A549 (cell line): ENCODE results near the gene GPR75. TPM values are rescaled to one million over a fixed set of nuclear protein-coding genes. Genes with fewer than 3 reads are reported as not detected.
"Not testable (repeated sequence)": the region's sequence is repeated elsewhere in the genome, so short reads cannot be mapped to it uniquely, and the experiment has no call there.

Experiments
- ATAC-seq, 2 experiments: fragments of 200-7000 bp in 1 of 2; fragments of >200 bp in 1 of 2; cut with Nextera tagmentation in 1 of 2; cut with Tn5 transposase in 1 of 2; 3 replicates each; pipeline versions ENCODE4 v1.8.0 to v1.9.1; 2018 to 2020; ENCODE audit warnings: mild to moderate bottlenecking in 1 of 2, moderate library complexity in 1 of 2
- CTCF ChIA-PET: fragments of 300-600 bp; sonication (Branson Sonifier 250); formaldehyde crosslinking; extraction: SDS; loops from one replicate; lab custom pipeline; 2021; ENCODE audit warnings: antibody characterized with exemption, inconsistent platforms; lab: Yijun Ruan, JAX
- POLR2A ChIA-PET: fragments of 350-600 bp; formaldehyde crosslinking; extraction: SDS; loops from one replicate; lab custom pipeline; 2021; ENCODE audit warnings: antibody characterized with exemption, inconsistent platforms; lab: Yijun Ruan, JAX
- DNase-seq, 2 experiments: peaks; one replicate each; pipeline versions ENCODE4 v3.0.0 to v3.0.0-alpha.2; 2011 to 2016; ENCODE audit warnings: low read depth in 1 of 2, low spot score in 1 of 2
- FAIRE-seq: peaks from 2 replicates; lab custom pipeline; 2011; peaks lifted over from hg19 to GRCh38; lab: Jason Lieb, UNC
- H3K27ac ChIP-seq, 2 experiments: fragments of >200 bp; sonication (Bioruptor Twin); formaldehyde crosslinking; 3 replicates each; pipeline ENCODE4 v1.5.1; 2016 to 2017
- H3K4me1 ChIP-seq: fragments of >200 bp; sonication (Bioruptor Twin); formaldehyde crosslinking; 3 replicates; pipeline ENCODE4 v1.6.1; 2016
- H3K4me2 ChIP-seq: fragments of >200 bp; sonication (Bioruptor Twin); formaldehyde crosslinking; 3 replicates; pipeline ENCODE4 v1.6.1; 2016
- H3K4me3 ChIP-seq: fragments of >200 bp; sonication (Bioruptor Twin); formaldehyde crosslinking; 3 replicates; pipeline ENCODE4 v1.5.1; 2016
- H3K9me3 ChIP-seq: fragments of >200 bp; sonication (Bioruptor Twin); formaldehyde crosslinking; 3 replicates; pipeline ENCODE4 v1.6.1; 2016
- ATOH8 ChIP-seq: fragments of 250-450 bp; sonication (Bioruptor Pico); IDR thresholded peaks from 2 replicates; pipeline ENCODE4 v1.5.0; 2020; ENCODE audit warnings: low read depth, mild to moderate bottlenecking, moderate library complexity
- BCL3 ChIP-seq: fragments of >200 bp; sonication (Bioruptor Twin); formaldehyde crosslinking; IDR thresholded peaks from 3 replicates; pipeline ENCODE4 v1.6.1; 2016
- CBX2 ChIP-seq: fragments of 200-600 bp; sonication (generic); IDR thresholded peaks from 2 replicates; pipeline ENCODE4 v1.6.1; 2016; ENCODE audit warnings: low read depth, mild to moderate bottlenecking, borderline replicate concordance
- CTCF ChIP-seq: fragments of >200 bp; sonication (Bioruptor Twin); formaldehyde crosslinking; IDR thresholded peaks from 3 replicates; pipeline ENCODE4 v1.5.1; 2016
- EP300 ChIP-seq, 2 experiments: fragments of >200 bp; sonication (Bioruptor Twin); formaldehyde crosslinking; IDR thresholded peaks; 2 replicates in 1 of 2; 3 replicates in 1 of 2; pipeline ENCODE4 v1.6.1; 2016 to 2017
- ESRRA ChIP-seq: fragments of 150-350 bp; IDR thresholded peaks from 2 replicates; pipeline ENCODE4 v1.6.1; 2014; ENCODE audit warnings: mild to moderate bottlenecking, low read length, borderline replicate concordance
- GATA3 ChIP-seq: IDR thresholded peaks from 2 replicates; pipeline ENCODE4 v1.6.1; 2012; ENCODE audit warnings: borderline replicate concordance
- HDAC2 ChIP-seq: fragments of 200-600 bp; sonication (generic); IDR thresholded peaks from 2 replicates; pipeline ENCODE4 v1.6.1; 2016
- HOXA7 ChIP-seq: fragments of 250-450 bp; sonication (Bioruptor Pico); IDR thresholded peaks from 2 replicates; pipeline ENCODE4 v1.5.0; 2020; ENCODE audit warnings: mild to moderate bottlenecking, moderate library complexity
- JUNB ChIP-seq: fragments of >200 bp; sonication (Bioruptor Twin); formaldehyde crosslinking; IDR thresholded peaks from 2 replicates; pipeline ENCODE4 v1.6.1; 2016
- KDM5A ChIP-seq: fragments of 200-600 bp; sonication (generic); IDR thresholded peaks from 2 replicates; pipeline ENCODE4 v1.6.1; 2016; ENCODE audit warnings: antibody characterized with exemption, mild to moderate bottlenecking
- MAFK ChIP-seq: fragments of 450-650 bp; IDR thresholded peaks from 2 replicates; pipeline ENCODE4 v1.6.1; 2014; ENCODE audit not compliant: partially characterized antibody
- NFE2L2 ChIP-seq: fragments of 150-350 bp; conservative IDR thresholded peaks from 2 replicates; pipeline ENCODE4 v1.6.1; 2014; ENCODE audit warnings: low read length
- NR3C1 ChIP-seq: fragments of >200 bp; sonication (Bioruptor Twin); formaldehyde crosslinking; IDR thresholded peaks from 3 replicates; pipeline ENCODE4 v1.6.1; 2017
- PBX3 ChIP-seq: IDR thresholded peaks from 2 replicates; pipeline ENCODE4 v1.6.1; 2012
- RFX5 ChIP-seq: fragments of 450-650 bp; IDR thresholded peaks from 2 replicates; pipeline ENCODE4 v1.7.1; 2014; ENCODE audit warnings: antibody characterized with exemption, mild to moderate bottlenecking, moderate library complexity
- TP53 ChIP-seq: fragments of 250-450 bp; sonication (Bioruptor Pico); IDR thresholded peaks from 2 replicates; pipeline ENCODE4 v1.5.0; 2021; ENCODE audit warnings: mild to moderate bottlenecking, moderate library complexity
- ZNF302 ChIP-seq: fragments of 250-450 bp; sonication (Bioruptor Pico); IDR thresholded peaks from 2 replicates; pipeline ENCODE4 v1.9.0; 2021; ENCODE audit warnings: inconsistent platforms, mild to moderate bottlenecking, moderate library complexity
- WGBS: methylation state at CpG from one replicate; pipeline ENCODE4 v1.1.6; 2017; ENCODE audit errors: missing lambda C conversion rate; 5-methylcytosine and 5-hydroxymethylcytosine counted together
- polyA plus RNA-seq, 4 experiments: library from polyadenylated mRNA; depleted of rRNA in 3 of 4; stranded (reverse); fragments of >200 nt; fragmentation: RNase III in 1 of 4; extraction: RNeasy Plus Mini Kit Qiagen cat#74134 plus additional on column Dnase treatment in 1 of 4; gene quantifications; 2 replicates in 3 of 4; 3 replicates in 1 of 4; pipeline ENCODE4 v1.2.3, GENCODE V29; 2011 to 2017
- TF ChIP-seq, protein P1 (sequence below): fragments of 200-600 bp; sonication (generic); IDR thresholded peaks from 2 replicates; pipeline ENCODE4 v1.6.1; 2016; ENCODE audit warnings: antibody characterized with exemption, mild to moderate bottlenecking, moderate library complexity
- TF ChIP-seq, protein P2 (sequence below): IDR thresholded peaks from 2 replicates; pipeline ENCODE4 v1.6.1; 2012; ENCODE audit warnings: low read depth, borderline replicate concordance
- TF ChIP-seq, protein P3 (sequence below): fragments of 150-350 bp; IDR thresholded peaks from 2 replicates; pipeline ENCODE4 v1.6.1; 2014; ENCODE audit warnings: low read depth, mild to moderate bottlenecking, low read length

GPR75 gene
- polyA plus RNA-seq, 2 of the 4 experiments (the other 2 are of a cell fraction): 1.4 to 3.0 TPM

DNA sequence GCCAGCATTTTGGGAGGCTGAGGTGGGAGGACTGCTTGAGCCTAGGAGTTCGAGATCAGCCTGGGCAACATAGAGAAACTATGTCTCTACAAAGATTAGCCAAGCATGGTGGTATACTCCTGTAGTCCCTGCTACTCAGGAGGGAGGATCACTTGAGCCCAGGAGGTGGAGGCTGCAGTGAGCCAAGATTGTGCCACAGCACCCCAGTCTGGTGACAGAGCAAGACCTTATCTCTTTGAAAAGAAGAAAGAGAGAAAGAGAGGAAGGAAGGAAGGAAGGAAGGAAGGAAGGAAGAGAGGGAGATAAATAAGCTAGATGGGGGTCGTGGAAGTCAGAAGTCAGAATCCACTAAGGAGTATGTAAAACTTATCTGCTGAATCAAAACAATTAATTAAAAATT lies 16.2 kb downstream of the GPR75 start (continued):
- TF ChIP-seq, protein P1, sequence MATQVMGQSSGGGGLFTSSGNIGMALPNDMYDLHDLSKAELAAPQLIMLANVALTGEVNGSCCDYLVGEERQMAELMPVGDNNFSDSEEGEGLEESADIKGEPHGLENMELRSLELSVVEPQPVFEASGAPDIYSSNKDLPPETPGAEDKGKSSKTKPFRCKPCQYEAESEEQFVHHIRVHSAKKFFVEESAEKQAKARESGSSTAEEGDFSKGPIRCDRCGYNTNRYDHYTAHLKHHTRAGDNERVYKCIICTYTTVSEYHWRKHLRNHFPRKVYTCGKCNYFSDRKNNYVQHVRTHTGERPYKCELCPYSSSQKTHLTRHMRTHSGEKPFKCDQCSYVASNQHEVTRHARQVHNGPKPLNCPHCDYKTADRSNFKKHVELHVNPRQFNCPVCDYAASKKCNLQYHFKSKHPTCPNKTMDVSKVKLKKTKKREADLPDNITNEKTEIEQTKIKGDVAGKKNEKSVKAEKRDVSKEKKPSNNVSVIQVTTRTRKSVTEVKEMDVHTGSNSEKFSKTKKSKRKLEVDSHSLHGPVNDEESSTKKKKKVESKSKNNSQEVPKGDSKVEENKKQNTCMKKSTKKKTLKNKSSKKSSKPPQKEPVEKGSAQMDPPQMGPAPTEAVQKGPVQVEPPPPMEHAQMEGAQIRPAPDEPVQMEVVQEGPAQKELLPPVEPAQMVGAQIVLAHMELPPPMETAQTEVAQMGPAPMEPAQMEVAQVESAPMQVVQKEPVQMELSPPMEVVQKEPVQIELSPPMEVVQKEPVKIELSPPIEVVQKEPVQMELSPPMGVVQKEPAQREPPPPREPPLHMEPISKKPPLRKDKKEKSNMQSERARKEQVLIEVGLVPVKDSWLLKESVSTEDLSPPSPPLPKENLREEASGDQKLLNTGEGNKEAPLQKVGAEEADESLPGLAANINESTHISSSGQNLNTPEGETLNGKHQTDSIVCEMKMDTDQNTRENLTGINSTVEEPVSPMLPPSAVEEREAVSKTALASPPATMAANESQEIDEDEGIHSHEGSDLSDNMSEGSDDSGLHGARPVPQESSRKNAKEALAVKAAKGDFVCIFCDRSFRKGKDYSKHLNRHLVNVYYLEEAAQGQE: no peak

GRCh38 chr2:53842891-53843290 lies 16.9 kb downstream of the GPR75 start:
- DNase-seq: no peak
- ChIA-PET CTCF (interaction anchor here (0.6 kb wide), 1 partner anchor 294 kb away, joined by 4 read pairs; no protein-coding TSS in a partner anchor), POLR2A (no interaction called here)
- no peak for ATAC-seq
- H3K4me1 ChIP-seq: no peaks in the 10 kb centered on the region
- TF ChIP-seq NR3C1: no peak
- TF ChIP-seq HOXA7 (CRISPR knock-in tag): no peak
- no peak for TF ChIP-seq RFX5
- no peak for TF ChIP-seq PBX3
- no peak for TF ChIP-seq HDAC2
- TF ChIP-seq KDM5A: no peak
- no peak for TF ChIP-seq BCL3
- TF ChIP-seq MAFK: no peak
- no peak for TF ChIP-seq NFE2L2
- TF ChIP-seq JUNB: no peak
- no peak for TF ChIP-seq ATOH8
- TF ChIP-seq, protein P2, sequence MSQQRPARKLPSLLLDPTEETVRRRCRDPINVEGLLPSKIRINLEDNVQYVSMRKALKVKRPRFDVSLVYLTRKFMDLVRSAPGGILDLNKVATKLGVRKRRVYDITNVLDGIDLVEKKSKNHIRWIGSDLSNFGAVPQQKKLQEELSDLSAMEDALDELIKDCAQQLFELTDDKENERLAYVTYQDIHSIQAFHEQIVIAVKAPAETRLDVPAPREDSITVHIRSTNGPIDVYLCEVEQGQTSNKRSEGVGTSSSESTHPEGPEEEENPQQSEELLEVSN: no peak
- TF ChIP-seq TP53 (CRISPR knock-in tag): no peak
- no peak for TF ChIP-seq CBX2
- TF ChIP-seq ESRRA: no peak
- no peak for TF ChIP-seq GATA3
- TF ChIP-seq, protein P3, sequence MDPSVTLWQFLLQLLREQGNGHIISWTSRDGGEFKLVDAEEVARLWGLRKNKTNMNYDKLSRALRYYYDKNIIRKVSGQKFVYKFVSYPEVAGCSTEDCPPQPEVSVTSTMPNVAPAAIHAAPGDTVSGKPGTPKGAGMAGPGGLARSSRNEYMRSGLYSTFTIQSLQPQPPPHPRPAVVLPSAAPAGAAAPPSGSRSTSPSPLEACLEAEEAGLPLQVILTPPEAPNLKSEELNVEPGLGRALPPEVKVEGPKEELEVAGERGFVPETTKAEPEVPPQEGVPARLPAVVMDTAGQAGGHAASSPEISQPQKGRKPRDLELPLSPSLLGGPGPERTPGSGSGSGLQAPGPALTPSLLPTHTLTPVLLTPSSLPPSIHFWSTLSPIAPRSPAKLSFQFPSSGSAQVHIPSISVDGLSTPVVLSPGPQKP: no peak
- no peak for TF ChIP-seq EP300 (IDR thresholded peaks at IDR 0.05)
- no peak for TF ChIP-seq ZNF302 (CRISPR knock-in tag)
- TF ChIP-seq CTCF: no peak
- 53% methylated on average over 3 of the region's 3 CpGs for WGBS
- FAIRE-seq: no peak
- H3K4me3 ChIP-seq: no peak overlapping the region
- no peak overlapping the region for H3K27ac ChIP-seq
- no peak overlapping the region for H3K4me2 ChIP-seq
- peaks cover 7% of the 10 kb centered on the region; the same call in 1 of the 3 replicates for H3K9me3 ChIP-seq

GRCh38 chr2:53841651-53842050 lies 18.1 kb downstream of the GPR75 start:
- WGBS: 84% methylated on average over 7 of the region's 7 CpGs
- H3K4me3 ChIP-seq, H3K4me1 ChIP-seq, FAIRE-seq, CTCF ChIA-PET, H3K27ac ChIP-seq, H3K4me2 ChIP-seq, ATAC-seq, DNase-seq, H3K9me3 ChIP-seq: not testable (repeated sequence)
- POLR2A ChIA-PET: interaction anchor here (0.6 kb wide), 1 partner anchor 1637 kb away, joined by 3 read pairs; no protein-coding TSS in a partner anchor
